Esophagus muscularis mucosa (tissue), 4 donors: ENCODE data around the gene CELF4.

Source experiments
- EP300 ChIP-seq: sonication (generic); formaldehyde crosslinking; IDR thresholded peaks from one replicate; pipeline ENCODE4 v1.6.1; 2017; ENCODE audit warnings: antibody characterized with exemption
- POLR2A ChIP-seq: fragments of 450-650 bp; IDR thresholded peaks from one replicate; pipeline ENCODE4 v1.6.1; 2017; ENCODE audit warnings: antibody characterized with exemption, moderate library complexity, mild to moderate bottlenecking, low read depth
- POLR2AphosphoS5 ChIP-seq, 2 donors: sonication (generic); formaldehyde crosslinking; IDR thresholded peaks; one replicate each; pipeline ENCODE4 v1.6.1; 2017; ENCODE audit warnings: antibody characterized with exemption in 2 of 2
- TF ChIP-seq, protein P1 (sequence below), 3 experiments: fragments of 200-600 bp in 2 of 3; fragments of 450-650 bp in 1 of 3; sonication (generic) in 2 of 3; IDR thresholded peaks; one replicate each; pipeline ENCODE4 v1.5.1; 2017 to 2019; ENCODE audit warnings: antibody characterized with exemption in 3 of 3, mild to moderate bottlenecking in 2 of 3, moderate library complexity in 1 of 3

DNA sequence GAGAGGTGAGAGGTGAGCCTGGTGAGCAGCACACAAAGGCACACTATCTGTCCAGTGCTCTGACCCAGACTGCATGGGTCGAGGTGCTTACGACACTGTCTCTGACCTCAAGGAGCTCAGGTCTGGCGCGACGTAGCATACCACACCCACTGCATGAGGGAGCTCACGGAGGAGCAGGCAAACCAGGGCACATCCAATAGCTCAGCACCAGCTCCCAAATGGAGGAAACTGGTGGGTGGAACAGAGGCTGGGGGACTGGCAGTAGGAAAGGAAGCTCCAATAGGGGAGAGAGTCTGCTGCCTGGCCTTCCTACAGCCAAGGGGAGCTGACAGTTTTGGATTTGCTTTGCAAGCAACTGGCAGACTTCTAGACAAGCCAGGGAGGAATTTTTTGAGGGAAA is 36.3 kb downstream of the CELF4 start:
- no peak for TF ChIP-seq POLR2A
- TF ChIP-seq, protein P1, sequence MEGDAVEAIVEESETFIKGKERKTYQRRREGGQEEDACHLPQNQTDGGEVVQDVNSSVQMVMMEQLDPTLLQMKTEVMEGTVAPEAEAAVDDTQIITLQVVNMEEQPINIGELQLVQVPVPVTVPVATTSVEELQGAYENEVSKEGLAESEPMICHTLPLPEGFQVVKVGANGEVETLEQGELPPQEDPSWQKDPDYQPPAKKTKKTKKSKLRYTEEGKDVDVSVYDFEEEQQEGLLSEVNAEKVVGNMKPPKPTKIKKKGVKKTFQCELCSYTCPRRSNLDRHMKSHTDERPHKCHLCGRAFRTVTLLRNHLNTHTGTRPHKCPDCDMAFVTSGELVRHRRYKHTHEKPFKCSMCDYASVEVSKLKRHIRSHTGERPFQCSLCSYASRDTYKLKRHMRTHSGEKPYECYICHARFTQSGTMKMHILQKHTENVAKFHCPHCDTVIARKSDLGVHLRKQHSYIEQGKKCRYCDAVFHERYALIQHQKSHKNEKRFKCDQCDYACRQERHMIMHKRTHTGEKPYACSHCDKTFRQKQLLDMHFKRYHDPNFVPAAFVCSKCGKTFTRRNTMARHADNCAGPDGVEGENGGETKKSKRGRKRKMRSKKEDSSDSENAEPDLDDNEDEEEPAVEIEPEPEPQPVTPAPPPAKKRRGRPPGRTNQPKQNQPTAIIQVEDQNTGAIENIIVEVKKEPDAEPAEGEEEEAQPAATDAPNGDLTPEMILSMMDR (IDR thresholded peaks at IDR 0.05) = no peak
- no peak for TF ChIP-seq POLR2AphosphoS5 (IDR thresholded peaks at IDR 0.05)
- TF ChIP-seq EP300 = no peak
